IgD-negative memory B cell (primary cell): Measurements from ENCODE around the gene FAM149B1. TPM values are rescaled to one million over a fixed set of nuclear protein-coding genes. Genes with fewer than 3 reads are reported as not detected.
"Not testable (repeated sequence)": the region's sequence is repeated elsewhere in the genome, so short reads cannot be mapped to it uniquely, and the experiment has no call there.

ENCODE experiments used
- H3K27ac Mint-ChIP-seq, 3 donors: one replicate each; pipeline ENCODE4 v1.8.0; 2020 to 2022; ENCODE audit warnings: mild to moderate bottlenecking in 3 of 3, mixed read lengths in 3 of 3, moderate library complexity in 1 of 3
- H3K27me3 Mint-ChIP-seq: one replicate; pipeline ENCODE4 v1.8.0; 2021; ENCODE audit warnings: mixed read lengths
- H3K36me3 Mint-ChIP-seq: one replicate; pipeline ENCODE4 v1.8.0; 2020; ENCODE audit warnings: mild to moderate bottlenecking, mixed read lengths
- H3K4me1 Mint-ChIP-seq, 3 donors: one replicate each; pipeline ENCODE4 v1.8.0; 2020 to 2022; ENCODE audit warnings: mixed read lengths in 3 of 3, mild to moderate bottlenecking in 1 of 3
- H3K4me3 Mint-ChIP-seq, 4 donors: one replicate each; pipeline ENCODE4 v1.8.0; 2020 to 2022; ENCODE audit warnings: mild to moderate bottlenecking in 4 of 4, mixed read lengths in 4 of 4, moderate library complexity in 3 of 4
- H3K9me3 Mint-ChIP-seq, 3 donors: one replicate each; pipeline ENCODE4 v1.8.0; 2020 to 2021; ENCODE audit warnings: mixed read lengths in 3 of 3, mild to moderate bottlenecking in 1 of 3
- polyA plus RNA-seq: library from polyadenylated mRNA; unstranded; fragments of 300-500 nt; fragmentation: Illumina TruSeq; gene quantifications from one replicate; pipeline ENCODE4 v1.2.3, GENCODE V29; 2021

Gene FAM149B1
- 5.5 TPM for polyA plus RNA-seq

DNA sequence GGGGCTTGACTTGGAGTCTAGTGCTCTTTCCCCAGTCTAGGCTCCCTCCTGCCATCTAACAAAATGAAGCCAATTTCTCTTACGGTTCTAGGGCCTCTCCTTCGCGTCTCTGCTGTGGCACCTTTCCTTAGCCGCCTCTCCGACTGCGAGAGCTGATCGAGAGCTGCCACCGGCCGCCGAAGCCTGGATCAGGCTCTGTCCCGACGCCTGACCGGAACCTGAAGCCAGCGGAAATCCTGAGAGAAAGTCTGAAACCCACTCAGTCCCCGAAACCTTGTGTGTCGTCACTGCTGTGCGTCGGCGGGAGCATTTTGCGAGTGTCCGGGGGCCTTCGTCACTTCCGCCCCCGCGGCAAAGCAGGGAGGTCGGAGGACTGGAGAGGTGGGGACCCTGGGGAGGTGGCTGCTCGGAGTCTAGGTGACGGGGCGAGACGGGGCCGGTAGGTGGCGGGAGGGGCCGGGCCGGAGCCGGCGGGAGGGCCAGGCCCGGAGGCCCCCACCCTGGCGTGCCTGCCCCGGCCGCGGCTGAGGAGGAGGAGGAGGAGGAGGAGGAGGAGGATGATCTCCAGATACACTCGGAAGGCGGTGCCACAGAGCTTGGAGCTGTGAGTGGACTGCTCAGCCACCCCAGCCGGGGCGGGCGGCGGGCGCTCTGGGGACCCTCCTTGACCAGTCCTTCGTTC is at the start of gene FAM149B1, which contains the start of gene ECD:
TSS of gene FAM149B1 (plus strand) at position 337 of the 682 bp plus-strand sequence. CDS start at position 558, 221 bp downstream.
TSS of gene ECD (minus strand) at position 226 of the 682 bp plus-strand sequence. CDS start 4,071 bp downstream, outside the sequence.
- Mint-ChIP-seq H3K27me3 (no peaks in the 10 kb centered on the region), H3K9me3 (no peaks in the 10 kb centered on the region)

DNA sequence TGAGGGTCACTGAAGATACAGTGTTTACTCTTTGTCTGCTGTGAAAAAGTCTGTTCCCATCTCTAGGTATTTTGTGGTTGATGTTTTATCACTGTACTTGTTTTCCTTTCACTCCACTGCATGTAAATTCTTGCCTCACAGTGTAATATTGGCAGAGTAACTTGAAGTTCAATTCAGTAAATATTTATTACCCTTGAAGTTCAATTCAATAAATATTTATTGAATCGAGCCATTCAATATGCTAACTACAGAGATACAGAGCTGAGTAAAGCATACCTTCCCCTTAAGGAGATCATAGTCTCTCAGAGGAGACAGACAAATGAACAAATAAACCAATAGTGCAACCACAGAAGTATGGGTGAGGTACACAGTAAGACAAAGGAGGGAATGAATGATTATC is 48.5 kb upstream of the FAM149B1 start:
- peaks cover 2 to 5% (median 2%) of the 10 kb centered on the region in 3 donors for H3K4me1 Mint-ChIP-seq
- peak overlapping the region in 1 of 3 donors; percentile 12 for H3K27ac Mint-ChIP-seq
- H3K36me3 Mint-ChIP-seq: no peaks in the 10 kb centered on the region
- no peaks in the 10 kb centered on the region for H3K9me3 Mint-ChIP-seq
- no peaks in the 10 kb centered on the region for H3K27me3 Mint-ChIP-seq
- H3K4me3 Mint-ChIP-seq: no peak overlapping the region

More for the DNA sequence above, at the start of gene FAM149B1, which contains the start of gene ECD:
- Mint-ChIP-seq H3K36me3 (peaks cover 2% of the 10 kb centered on the region), H3K27ac (peak within 1 kb of the TSS; percentile 98 to 100 (median 99)), H3K4me3 (peak within 1 kb of the TSS; percentile 98 to 100 (median 100)), H3K4me1 (peaks cover 24 to 30% (median 28%) of the 10 kb centered on the region in 3 donors)

- H3K4me1 Mint-ChIP-seq: peaks cover 2 to 5% (median 2%) of the 10 kb centered on the region in 3 donors
- H3K27ac Mint-ChIP-seq: peak overlapping the region in 1 of 3 donors; percentile 12
- no peak overlapping the region for H3K4me3 Mint-ChIP-seq
- no peaks in the 10 kb centered on the region for H3K36me3 Mint-ChIP-seq
- no peaks in the 10 kb centered on the region for H3K27me3 Mint-ChIP-seq
- H3K9me3 Mint-ChIP-seq: no peaks in the 10 kb centered on the region
Measured at GRCh38 chr10:73119952-73120351, 48.0 kb upstream of the FAM149B1 start.

DNA sequence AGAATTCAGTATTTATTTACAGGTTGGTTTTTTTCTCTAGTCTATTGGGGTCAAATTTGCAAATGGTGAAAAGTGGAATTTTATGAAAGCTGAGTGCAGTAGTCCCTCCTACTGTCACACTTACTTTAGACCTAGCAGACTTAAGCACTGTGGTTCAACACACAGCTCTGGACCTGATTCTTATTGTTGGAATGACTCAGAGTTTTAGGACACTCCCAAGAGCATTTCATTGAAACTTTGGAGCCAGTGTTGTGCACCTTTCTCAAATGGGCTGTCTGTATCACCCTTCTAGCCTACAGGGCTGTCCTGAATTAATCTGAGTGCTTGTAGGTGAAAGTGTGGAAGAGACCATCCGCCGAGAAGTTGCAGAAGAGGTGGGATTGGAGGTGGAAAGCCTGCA is 41.6 kb upstream of the FAM149B1 start:
- no peak overlapping the region for H3K27ac Mint-ChIP-seq
- H3K27me3 Mint-ChIP-seq: no peaks in the 10 kb centered on the region
- no peaks in the 10 kb centered on the region for H3K9me3 Mint-ChIP-seq
- peaks cover 7% of the 10 kb centered on the region for H3K36me3 Mint-ChIP-seq
- peaks cover 0 to 2% (median 0%) of the 10 kb centered on the region in 3 donors for H3K4me1 Mint-ChIP-seq
- peak overlapping the region in 1 of 4 donors; percentile 17 for H3K4me3 Mint-ChIP-seq

DNA sequence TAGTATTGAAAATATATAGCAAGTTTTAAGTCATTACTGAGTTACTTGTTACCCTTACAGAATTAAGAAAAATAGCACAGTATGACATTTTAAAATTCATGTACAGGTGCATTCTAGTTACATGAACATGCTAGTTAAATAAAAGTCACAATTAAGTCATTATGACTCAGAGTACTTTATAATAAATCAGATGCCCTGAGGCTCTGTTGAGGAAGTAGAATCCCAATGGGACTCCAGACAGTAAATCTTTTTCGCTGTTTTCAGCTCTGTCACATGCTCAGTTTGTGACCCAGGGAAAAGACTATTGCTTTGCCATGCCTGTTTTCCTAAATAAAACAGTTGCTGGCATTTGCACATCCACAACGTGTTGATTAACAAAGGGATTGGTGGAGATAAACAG is 36.6 kb upstream of the FAM149B1 start:
- Mint-ChIP-seq H3K27ac (no peak overlapping the region), H3K4me1 (peaks cover 6 to 14% (median 9%) of the 10 kb centered on the region in 3 donors), H3K4me3 (no peak overlapping the region)

GRCh38 chr10:73131913-73132686 is 35.8 kb upstream of the FAM149B1 start:
- peak overlapping the region in 1 of 4 donors; percentile 61 for H3K4me3 Mint-ChIP-seq

More for the DNA sequence above, 36.6 kb upstream of the FAM149B1 start:
- Mint-ChIP-seq H3K36me3 (peaks cover 9% of the 10 kb centered on the region), H3K27me3 (no peaks in the 10 kb centered on the region), H3K9me3 (no peaks in the 10 kb centered on the region)

DNA sequence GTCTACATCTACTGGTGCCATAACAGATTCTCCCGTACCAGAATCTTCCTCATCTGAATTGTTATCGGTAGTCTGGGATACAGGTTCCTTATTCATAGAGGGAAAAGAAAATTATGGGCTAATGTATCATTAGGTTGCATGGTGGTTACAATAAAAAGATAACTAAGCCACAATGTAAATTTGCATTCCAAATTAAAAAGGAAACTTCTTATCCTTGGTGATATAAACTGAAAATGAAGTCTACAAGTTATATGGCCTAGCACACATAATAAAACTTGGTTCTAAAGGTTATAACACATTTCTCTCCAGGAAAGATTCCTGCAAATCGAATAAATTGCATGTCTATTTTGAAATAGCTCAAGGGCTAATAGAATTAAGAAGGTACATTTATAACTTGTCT is 33.2 kb upstream of the FAM149B1 start:
- Mint-ChIP-seq H3K36me3 (peaks cover 4% of the 10 kb centered on the region), H3K27me3 (no peaks in the 10 kb centered on the region), H3K9me3 (no peaks in the 10 kb centered on the region), H3K4me3 (no peak overlapping the region), H3K4me1 (peaks cover 6 to 14% (median 11%) of the 10 kb centered on the region in 3 donors), H3K27ac (peak overlapping the region in 1 of 3 donors; percentile 47)

More at GRCh38 chr10:73131913-73132686, 35.8 kb upstream of the FAM149B1 start:
- Mint-ChIP-seq H3K27me3 (no peaks in the 10 kb centered on the region), H3K36me3 (peaks cover 7% of the 10 kb centered on the region), H3K9me3 (no peaks in the 10 kb centered on the region), H3K27ac (peak overlapping the region in 1 of 3 donors; percentile 13), H3K4me1 (peaks cover 6 to 14% (median 9%) of the 10 kb centered on the region in 3 donors)

GRCh38 chr10:73136627-73137026 is 31.3 kb upstream of the FAM149B1 start:
- Mint-ChIP-seq H3K27me3 (no peaks in the 10 kb centered on the region), H3K9me3 (no peaks in the 10 kb centered on the region), H3K4me1 (peaks cover 3 to 12% (median 10%) of the 10 kb centered on the region in 3 donors), H3K27ac (no peak overlapping the region), H3K4me3 (no peak overlapping the region), H3K36me3 (peaks cover 4% of the 10 kb centered on the region)

DNA sequence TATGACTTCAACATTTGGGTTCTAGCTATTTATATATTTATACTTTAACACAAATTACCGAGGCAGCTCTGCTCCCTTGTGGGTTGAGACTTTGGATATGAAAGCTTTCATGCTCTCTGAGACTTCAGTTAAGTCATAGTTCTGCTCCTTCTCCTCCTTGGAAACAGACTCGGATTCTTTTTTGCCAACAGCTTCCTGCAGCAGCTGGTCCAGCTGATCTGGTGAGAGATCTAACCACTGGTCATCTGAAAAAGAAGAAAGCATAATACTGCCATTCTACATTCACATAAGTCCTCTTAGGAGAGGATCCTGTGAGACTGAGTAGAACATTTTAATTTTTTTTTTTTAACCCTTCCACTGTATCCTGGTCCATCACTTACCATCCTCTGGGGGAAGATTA is 28.7 kb upstream of the FAM149B1 start:
- H3K4me3 Mint-ChIP-seq: no peak overlapping the region
- no peak overlapping the region for H3K27ac Mint-ChIP-seq
- peaks cover 0 to 2% (median 0%) of the 10 kb centered on the region in 3 donors for H3K4me1 Mint-ChIP-seq
- no peaks in the 10 kb centered on the region for H3K27me3 Mint-ChIP-seq
- H3K9me3 Mint-ChIP-seq: no peaks in the 10 kb centered on the region
- H3K36me3 Mint-ChIP-seq: peaks cover 3% of the 10 kb centered on the region

GRCh38 chr10:73141603-73142002 is 26.3 kb upstream of the FAM149B1 start:
- H3K36me3 Mint-ChIP-seq: peaks cover 3% of the 10 kb centered on the region
- H3K27ac Mint-ChIP-seq: no peak overlapping the region
- no peaks in the 10 kb centered on the region for H3K27me3 Mint-ChIP-seq

GRCh38 chr10:73150633-73151413 is 17.1 kb upstream of the FAM149B1 start:
- not testable (repeated sequence) for H3K27ac Mint-ChIP-seq, H3K27me3 Mint-ChIP-seq, H3K9me3 Mint-ChIP-seq, H3K4me3 Mint-ChIP-seq, H3K4me1 Mint-ChIP-seq, H3K36me3 Mint-ChIP-seq

More at GRCh38 chr10:73141603-73142002, 26.3 kb upstream of the FAM149B1 start:
- Mint-ChIP-seq H3K4me1 (peaks cover 0 to 2% (median 0%) of the 10 kb centered on the region in 3 donors), H3K9me3 (no peaks in the 10 kb centered on the region), H3K4me3 (no peak overlapping the region)

DNA sequence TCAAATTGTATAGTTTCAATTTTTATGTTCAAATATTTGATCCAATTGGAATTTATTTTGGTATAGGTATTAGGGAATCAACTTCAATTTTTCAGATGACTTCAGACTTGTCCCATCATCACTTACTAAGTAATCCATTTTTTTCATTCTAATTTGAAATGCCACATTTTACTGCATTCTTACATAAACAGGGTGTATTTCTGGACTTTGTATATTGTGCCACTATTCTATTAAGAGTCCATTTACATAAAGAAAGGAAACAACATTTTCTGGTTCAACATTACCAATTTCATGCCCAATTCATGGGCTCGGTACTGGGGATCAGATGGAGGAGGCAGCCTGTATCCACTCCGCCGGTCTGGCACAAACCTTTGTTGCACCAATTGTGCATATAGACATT is 15.9 kb upstream of the FAM149B1 start:
- Mint-ChIP-seq H3K36me3 (peaks cover 1% of the 10 kb centered on the region), H3K4me3 (no peak overlapping the region), H3K9me3 (no peaks in the 10 kb centered on the region), H3K4me1 (peaks cover 0 to 8% (median 0%) of the 10 kb centered on the region in 3 donors), H3K27ac (no peak overlapping the region), H3K27me3 (no peaks in the 10 kb centered on the region)

GRCh38 chr10:73156054-73156453 is 11.9 kb upstream of the FAM149B1 start:
- no peaks in the 10 kb centered on the region for H3K27me3 Mint-ChIP-seq
- peaks cover 6 to 13% (median 7%) of the 10 kb centered on the region in 3 donors for H3K4me1 Mint-ChIP-seq
- H3K27ac Mint-ChIP-seq: no peak overlapping the region
- H3K9me3 Mint-ChIP-seq: no peaks in the 10 kb centered on the region
- peak overlapping the region in 1 of 4 donors; percentile 45 for H3K4me3 Mint-ChIP-seq
- H3K36me3 Mint-ChIP-seq: peaks cover 1% of the 10 kb centered on the region

GRCh38 chr10:73159038-73159648 is 8.8 kb upstream of the FAM149B1 start:
- Mint-ChIP-seq H3K4me3 (no peak overlapping the region), H3K9me3 (no peaks in the 10 kb centered on the region), H3K27me3 (no peaks in the 10 kb centered on the region), H3K36me3 (no peaks in the 10 kb centered on the region), H3K4me1 (peaks cover 11 to 29% (median 27%) of the 10 kb centered on the region in 3 donors), H3K27ac (peak overlapping the region; percentile 19 to 62 (median 31))
